Suprapubic skin (tissue), 4 donors: ENCODE measurements around the gene FAM227A. TPM values are rescaled to one million over a fixed set of nuclear protein-coding genes. Genes with fewer than 3 reads are reported as not detected.
"Not testable (repeated sequence)": the region's sequence is repeated elsewhere in the genome, so short reads cannot be mapped to it uniquely, and the experiment has no call there.

ENCODE experiments used
- DNase-seq, 2 donors: peaks; one replicate each; pipeline ENCODE4 v3.0.0-alpha.2; 2019; ENCODE audit warnings: low spot score in 2 of 2
- H3K27ac ChIP-seq: fragments of 200-600 bp; sonication (generic); one replicate; pipeline ENCODE4 v1.5.1; 2019
- H3K27me3 ChIP-seq: fragments of 200-600 bp; sonication (generic); one replicate; pipeline ENCODE4 v1.5.1; 2019
- H3K36me3 ChIP-seq: fragments of 200-600 bp; sonication (generic); one replicate; pipeline ENCODE4 v1.5.1; 2019
- H3K4me1 ChIP-seq: fragments of 200-600 bp; sonication (generic); one replicate; pipeline ENCODE4 v1.5.1; 2019
- H3K4me3 ChIP-seq: fragments of 200-600 bp; sonication (generic); one replicate; pipeline ENCODE4 v1.5.1; 2019; ENCODE audit warnings: mild to moderate bottlenecking
- H3K9me3 ChIP-seq: fragments of 200-600 bp; sonication (generic); one replicate; pipeline ENCODE4 v1.5.1; 2019
- EP300 ChIP-seq: sonication (generic); formaldehyde crosslinking; IDR thresholded peaks from one replicate; pipeline ENCODE4 v1.6.1; 2017; ENCODE audit warnings: antibody characterized with exemption
- POLR2A ChIP-seq, 2 donors: fragments of 450-650 bp; IDR thresholded peaks; one replicate each; pipeline ENCODE4 v1.6.1; 2017; ENCODE audit warnings: antibody characterized with exemption in 2 of 2, mild to moderate bottlenecking in 2 of 2, moderate library complexity in 2 of 2
- POLR2AphosphoS5 ChIP-seq, 3 donors: sonication (generic); formaldehyde crosslinking; IDR thresholded peaks; one replicate each; pipeline ENCODE4 v1.6.1; 2017; ENCODE audit warnings: antibody characterized with exemption in 3 of 3
- WGBS: methylation state at CpG from one replicate; pipeline ENCODE4 v1.1.5; 2018; 5-methylcytosine and 5-hydroxymethylcytosine counted together
- total RNA-seq, 4 donors: library from RNA; depleted of rRNA; stranded (reverse); fragments of >200 nt; gene quantifications; one replicate each; pipeline ENCODE4 v1.1.0, GENCODE V29; 2016
- TF ChIP-seq, protein P1 (sequence below), 2 donors: fragments of 200-600 bp in 1 of 2; fragments of 450-650 bp in 1 of 2; sonication (generic) in 1 of 2; IDR thresholded peaks; one replicate each; pipeline ENCODE4 v1.5.1; 2016 to 2019; ENCODE audit warnings: antibody characterized with exemption in 2 of 2, mild to moderate bottlenecking in 1 of 2, moderate library complexity in 1 of 2

Gene FAM227A
- total RNA-seq, 4 donors from 2014 or later = 0.89 to 6.2 (median 2.2) TPM

DNA sequence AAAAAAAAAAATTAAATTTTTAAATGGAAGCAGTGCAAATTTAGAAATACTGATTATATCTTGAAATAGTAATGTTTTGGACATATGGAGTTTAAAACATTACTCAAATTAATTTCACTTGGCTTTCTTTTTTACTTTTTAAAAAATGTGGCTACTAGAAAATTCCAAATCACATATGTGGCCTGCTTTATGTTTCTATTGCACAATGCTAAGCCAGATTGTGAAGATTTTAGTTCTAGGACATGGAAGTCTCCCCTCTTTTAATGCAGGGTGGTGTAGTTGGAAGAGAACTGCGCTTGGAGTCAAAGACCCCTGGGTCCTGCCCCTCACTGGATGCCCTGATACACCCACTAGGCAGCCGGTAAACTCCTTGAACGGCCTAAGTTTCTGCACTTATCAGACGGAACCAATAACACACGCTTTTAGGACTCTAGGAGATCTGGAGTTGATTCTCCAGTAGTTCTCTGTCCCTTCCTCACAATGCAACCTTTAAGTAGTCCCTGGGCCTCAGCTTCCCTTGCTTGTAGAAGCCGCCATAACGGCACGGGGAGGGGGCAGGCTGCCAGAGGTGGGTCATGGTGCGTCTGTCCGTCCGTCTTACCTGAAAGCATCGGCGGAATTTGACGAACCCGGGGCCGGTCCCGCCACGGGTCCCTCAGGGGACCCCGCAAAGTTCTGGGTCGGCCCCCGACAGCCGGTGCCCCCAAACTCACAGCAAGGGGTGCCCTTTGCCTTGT, 505 bp downstream of the FAM227A start:
- peak overlapping the region; percentile 96 for H3K4me3 ChIP-seq
- WGBS = 24% methylated on average over 7 of the region's 22 CpGs
- no peaks in the 10 kb centered on the region for H3K27me3 ChIP-seq
- H3K36me3 ChIP-seq = no peaks in the 10 kb centered on the region
- peaks cover 25% of the 10 kb centered on the region for H3K4me1 ChIP-seq
- peak in 1 of 2 donors; percentile 67 for DNase-seq
- H3K9me3 ChIP-seq = no peaks in the 10 kb centered on the region
- H3K27ac ChIP-seq = peak overlapping the region; percentile 89
- TF ChIP-seq, protein P1, sequence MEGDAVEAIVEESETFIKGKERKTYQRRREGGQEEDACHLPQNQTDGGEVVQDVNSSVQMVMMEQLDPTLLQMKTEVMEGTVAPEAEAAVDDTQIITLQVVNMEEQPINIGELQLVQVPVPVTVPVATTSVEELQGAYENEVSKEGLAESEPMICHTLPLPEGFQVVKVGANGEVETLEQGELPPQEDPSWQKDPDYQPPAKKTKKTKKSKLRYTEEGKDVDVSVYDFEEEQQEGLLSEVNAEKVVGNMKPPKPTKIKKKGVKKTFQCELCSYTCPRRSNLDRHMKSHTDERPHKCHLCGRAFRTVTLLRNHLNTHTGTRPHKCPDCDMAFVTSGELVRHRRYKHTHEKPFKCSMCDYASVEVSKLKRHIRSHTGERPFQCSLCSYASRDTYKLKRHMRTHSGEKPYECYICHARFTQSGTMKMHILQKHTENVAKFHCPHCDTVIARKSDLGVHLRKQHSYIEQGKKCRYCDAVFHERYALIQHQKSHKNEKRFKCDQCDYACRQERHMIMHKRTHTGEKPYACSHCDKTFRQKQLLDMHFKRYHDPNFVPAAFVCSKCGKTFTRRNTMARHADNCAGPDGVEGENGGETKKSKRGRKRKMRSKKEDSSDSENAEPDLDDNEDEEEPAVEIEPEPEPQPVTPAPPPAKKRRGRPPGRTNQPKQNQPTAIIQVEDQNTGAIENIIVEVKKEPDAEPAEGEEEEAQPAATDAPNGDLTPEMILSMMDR (IDR thresholded peaks at IDR 0.05) = no peak
- TF ChIP-seq EP300 (no peak), POLR2A (IDR thresholded peaks at IDR 0.05) (no peak), POLR2AphosphoS5 (IDR thresholded peaks at IDR 0.05) (no peak)

DNA sequence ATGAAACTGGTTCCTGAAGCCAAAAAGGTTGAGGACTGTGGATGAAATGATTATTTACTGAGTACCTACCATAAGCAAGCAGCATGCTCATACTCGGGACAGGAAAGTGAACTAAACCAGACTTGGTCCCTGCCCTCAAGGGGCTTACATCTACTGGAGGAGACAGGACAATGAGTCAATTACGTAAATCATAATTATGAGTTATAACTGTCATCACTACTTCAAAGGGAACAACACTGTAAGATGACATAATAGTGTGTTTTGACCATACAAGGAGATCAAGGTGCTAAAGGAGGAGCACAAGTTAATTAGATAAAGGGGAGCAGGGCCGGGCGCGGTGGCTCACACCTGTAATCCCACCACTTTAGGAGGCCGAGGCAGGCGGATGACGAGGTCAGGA, 2.5 kb downstream of the FAM227A start:
- TF ChIP-seq EP300 = no peak
- no peak for TF ChIP-seq POLR2AphosphoS5 (IDR thresholded peaks at IDR 0.05)
- TF ChIP-seq POLR2A (IDR thresholded peaks at IDR 0.05) = no peak
- TF ChIP-seq, protein P1 (IDR thresholded peaks at IDR 0.05) = no peak
- DNase-seq = no peak
- Histone ChIP-seq H3K4me3 (no peak overlapping the region), H3K36me3 (no peaks in the 10 kb centered on the region), H3K27me3 (no peaks in the 10 kb centered on the region), H3K27ac (no peak overlapping the region), H3K9me3 (no peaks in the 10 kb centered on the region), H3K4me1 (peaks cover 25% of the 10 kb centered on the region)
- WGBS = 95% methylated on average over 8 of the region's 8 CpGs

DNA sequence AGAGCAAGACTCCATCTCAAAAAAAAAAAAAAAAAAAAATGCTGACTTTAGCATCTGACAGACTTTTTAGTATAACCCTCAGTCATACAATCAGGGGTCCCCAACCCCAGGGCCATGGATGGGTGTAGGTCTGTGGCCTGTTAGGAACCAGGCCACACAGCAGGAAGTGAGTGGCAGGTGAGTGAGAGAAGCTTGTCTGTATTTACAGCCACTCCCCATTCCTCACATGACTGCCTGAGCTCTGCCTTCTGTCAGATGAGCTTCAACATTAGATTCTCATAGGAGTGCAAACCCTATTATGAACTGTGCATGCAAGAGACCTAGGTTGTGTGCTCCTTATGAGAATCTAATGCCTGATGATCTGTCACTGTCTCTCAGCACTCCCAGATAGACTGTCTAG, 3.3 kb downstream of the FAM227A start:
- peaks cover 17% of the 10 kb centered on the region for H3K4me1 ChIP-seq
- H3K4me3 ChIP-seq = no peak overlapping the region
- no peaks in the 10 kb centered on the region for H3K36me3 ChIP-seq
- TF ChIP-seq POLR2A (IDR thresholded peaks at IDR 0.05) (no peak), POLR2AphosphoS5 (IDR thresholded peaks at IDR 0.05) (no peak), EP300 (no peak)
- TF ChIP-seq, protein P1 (IDR thresholded peaks at IDR 0.05) = no peak
- no peaks in the 10 kb centered on the region for H3K9me3 ChIP-seq
- H3K27me3 ChIP-seq = no peaks in the 10 kb centered on the region
- DNase-seq = no peak
- H3K27ac ChIP-seq = no peak overlapping the region

DNA sequence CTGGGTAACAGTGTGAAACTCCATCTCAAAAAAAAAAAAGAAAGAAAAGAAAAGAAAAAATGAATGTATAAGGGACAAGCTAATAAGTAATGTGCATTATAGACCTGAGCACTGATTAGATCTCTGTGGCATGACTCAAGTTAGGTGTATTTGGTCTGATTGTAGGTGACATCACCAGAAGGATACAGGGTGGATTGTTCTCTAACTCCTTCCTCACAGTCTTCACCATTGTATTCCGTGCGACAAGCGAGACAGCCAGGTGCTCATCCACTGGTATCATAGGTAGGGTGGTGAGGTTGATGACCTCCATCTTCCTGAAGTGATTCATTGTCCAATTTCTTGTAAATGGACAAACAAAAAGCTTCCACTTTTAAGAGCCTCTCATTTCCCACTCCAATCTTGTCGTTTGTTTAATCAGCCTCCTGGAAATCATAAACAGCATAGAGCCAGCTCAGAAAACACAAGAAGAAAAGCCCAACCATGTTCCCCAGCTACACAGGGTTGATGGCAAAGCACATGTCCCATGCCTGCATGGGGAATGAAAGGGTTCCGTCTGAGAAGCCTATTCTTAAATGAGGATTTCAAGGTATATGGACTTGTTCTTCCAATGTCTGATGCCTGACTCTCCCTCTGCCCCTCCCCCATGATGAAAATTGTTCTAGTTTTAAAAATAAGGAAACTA, 6.2 kb downstream of the FAM227A start:
- WGBS = 86% methylated on average over 5 of the region's 5 CpGs

DNA sequence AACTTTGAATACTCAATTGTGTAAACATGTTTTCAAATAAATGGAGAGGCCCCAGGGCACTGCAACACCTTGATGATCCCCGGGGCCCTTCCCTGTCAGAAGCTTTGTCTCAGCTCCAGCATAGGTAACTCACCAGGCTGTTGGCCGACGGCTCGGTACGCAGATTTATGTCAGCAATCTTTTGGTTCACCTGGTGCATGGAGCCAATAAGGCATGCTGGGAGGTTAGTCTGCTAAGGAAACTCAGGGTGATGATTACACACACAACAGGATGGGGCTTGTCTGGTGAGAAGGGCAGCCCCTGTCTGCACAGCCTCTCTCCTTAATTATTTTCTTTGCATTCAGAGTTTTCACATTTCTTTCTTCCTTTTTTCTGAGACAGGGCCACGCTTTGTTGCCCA, 10.8 kb downstream of the FAM227A start:
- no peaks in the 10 kb centered on the region for H3K27me3 ChIP-seq
- H3K4me1 ChIP-seq = peaks cover 4% of the 10 kb centered on the region
- H3K27ac ChIP-seq = no peak overlapping the region
- H3K9me3 ChIP-seq = no peaks in the 10 kb centered on the region
- no peak for TF ChIP-seq POLR2A (IDR thresholded peaks at IDR 0.05)
- TF ChIP-seq POLR2AphosphoS5 (IDR thresholded peaks at IDR 0.05) = no peak
- no peak for TF ChIP-seq EP300
- TF ChIP-seq, protein P1 (IDR thresholded peaks at IDR 0.05) = no peak
- H3K36me3 ChIP-seq = no peaks in the 10 kb centered on the region
- DNase-seq = no peak
- H3K4me3 ChIP-seq = no peak overlapping the region
- WGBS = 64% methylated on average over 6 of the region's 6 CpGs

More for the DNA sequence above, 6.2 kb downstream of the FAM227A start:
- Histone ChIP-seq H3K27me3 (no peaks in the 10 kb centered on the region), H3K27ac (no peak overlapping the region), H3K4me3 (no peak overlapping the region), H3K4me1 (peaks cover 4% of the 10 kb centered on the region), H3K36me3 (no peaks in the 10 kb centered on the region), H3K9me3 (no peaks in the 10 kb centered on the region)
- DNase-seq = no peak
- no peak for TF ChIP-seq EP300
- no peak for TF ChIP-seq POLR2AphosphoS5 (IDR thresholded peaks at IDR 0.05)
- TF ChIP-seq, protein P1 (IDR thresholded peaks at IDR 0.05) = no peak
- TF ChIP-seq POLR2A (IDR thresholded peaks at IDR 0.05) = no peak

DNA sequence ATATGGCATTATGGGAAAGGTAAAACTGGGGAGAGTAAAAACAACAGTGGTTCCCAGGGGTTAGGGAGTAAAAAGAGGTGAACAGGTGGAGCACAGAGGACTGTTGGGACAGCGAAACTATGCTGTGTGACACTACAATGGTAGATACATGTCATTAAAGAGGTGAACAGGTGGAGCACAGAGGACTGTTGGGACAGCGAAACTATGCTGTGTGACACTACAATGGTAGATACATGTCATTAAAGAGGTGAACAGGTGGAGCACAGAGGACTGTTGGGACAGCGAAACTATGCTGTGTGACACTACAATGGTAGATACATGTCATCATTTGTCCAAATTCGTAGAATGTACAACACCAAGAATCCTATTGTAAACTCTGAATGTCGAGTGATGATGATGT, 11.9 kb downstream of the FAM227A start:
- DNase-seq, H3K9me3 ChIP-seq, H3K4me3 ChIP-seq, H3K27me3 ChIP-seq, H3K36me3 ChIP-seq, H3K27ac ChIP-seq, H3K4me1 ChIP-seq: not testable (repeated sequence)
- WGBS = 97% methylated on average over 5 of the region's 5 CpGs
